K562 (cell line): Measurements from ENCODE around the gene ENTPD8. TPM values are rescaled to one million over a fixed set of nuclear protein-coding genes. Genes with fewer than 3 reads are reported as not detected.

Source experiments
- CEBPB ChIP-seq: fragments of 450-650 bp; IDR thresholded peaks from 2 replicates; pipeline ENCODE4 v1.6.1; 2016; ENCODE audit warnings: missing genetic modification characterization, missing compliant biosample characterization
- DPF2 ChIP-seq: fragments of 450-650 bp; IDR thresholded peaks from 2 replicates; pipeline ENCODE4 v1.6.1; 2016
- GABPA ChIP-seq: fragments of 200-800 bp; sonication (Bioruptor generic); conservative IDR thresholded peaks from 2 replicates; pipeline ENCODE4 v1.6.1; 2016; ENCODE audit warnings: low read depth, missing genetic modification characterization, missing compliant biosample characterization
- GATAD2A ChIP-seq: fragments of 450-650 bp; IDR thresholded peaks from 2 replicates; pipeline ENCODE4 v1.6.1; 2017
- MEIS2 ChIP-seq: fragments of 450-650 bp; IDR thresholded peaks from 2 replicates; pipeline ENCODE4 v1.6.1; 2014; ENCODE audit warnings: mild to moderate bottlenecking; ENCODE audit not compliant: partially characterized antibody
- NR2C2 ChIP-seq, 2 experiments: fragments of 200-800 bp in 1 of 2; sonication (Bioruptor generic) in 1 of 2; sonication (generic) in 1 of 2; formaldehyde crosslinking in 1 of 2; IDR thresholded peaks; 2 replicates each; pipeline versions ENCODE4 v1.6.1 to v1.8.0; 2016 to 2022; ENCODE audit warnings: mild to moderate bottlenecking in 1 of 2, missing compliant biosample characterization in 1 of 2, missing genetic modification characterization in 1 of 2, missing genetic modification reagents in 1 of 2
- RB1 ChIP-seq: fragments of 450-650 bp; IDR thresholded peaks from 2 replicates; pipeline ENCODE4 v1.6.1; 2017; ENCODE audit warnings: low read depth, mild to moderate bottlenecking
- RBM15 ChIP-seq: fragments of 200-400 bp; formaldehyde crosslinking; IDR thresholded peaks from 2 replicates; pipeline ENCODE4 v1.6.1; 2018; ENCODE audit warnings: mild to moderate bottlenecking, low read length, moderate library complexity; ENCODE audit not compliant: insufficient read depth
- SRSF3 ChIP-seq: fragments of 200-400 bp; formaldehyde crosslinking; IDR thresholded peaks from 2 replicates; pipeline ENCODE4 v1.6.1; 2016; ENCODE audit warnings: mild to moderate bottlenecking, low read length, moderate library complexity; ENCODE audit not compliant: insufficient read depth
- TGIF2 ChIP-seq: sonication (generic); formaldehyde crosslinking; IDR thresholded peaks from 2 replicates; pipeline ENCODE4 v1.8.1; 2022; ENCODE audit warnings: mild to moderate bottlenecking, missing genetic modification reagents, moderate library complexity
- ZC3H4 ChIP-seq: sonication (generic); formaldehyde crosslinking; IDR thresholded peaks from 2 replicates; pipeline ENCODE4 v1.9.0; 2021; ENCODE audit warnings: missing genetic modification reagents, borderline replicate concordance
- ZNF121 ChIP-seq: sonication (generic); formaldehyde crosslinking; conservative IDR thresholded peaks from 2 replicates; pipeline ENCODE4 v1.8.0; 2022; ENCODE audit warnings: missing genetic modification reagents
- ZNF174 ChIP-seq: fragments of 250-450 bp; sonication (Bioruptor Pico); IDR thresholded peaks from 2 replicates; pipeline ENCODE4 v1.4.0; 2020; ENCODE audit warnings: mild to moderate bottlenecking
- ZNF316 ChIP-seq: fragments of 450-650 bp; IDR thresholded peaks from 2 replicates; pipeline ENCODE4 v1.6.1; 2016
- ZNF444 ChIP-seq: fragments of 250-450 bp; sonication (Bioruptor Pico); IDR thresholded peaks from 2 replicates; pipeline ENCODE4 v1.4.0; 2020; ENCODE audit warnings: mild to moderate bottlenecking, moderate library complexity
- polyA plus RNA-seq, 8 experiments: library from polyadenylated mRNA; depleted of rRNA in 4 of 8; stranded (reverse) in 5 of 8; unstranded in 3 of 8; fragments of >200 nt; fragmentation: Nextera tagmentation in 2 of 8; fragmentation: Illumina TruSeq in 1 of 8; extraction: Ambion mirVana in 2 of 8; extraction: Trizol in 1 of 8; gene quantifications; 2 replicates each; pipeline versions ENCODE4 v1.2.1 to v1.2.3, GENCODE V29; 2011 to 2014; ENCODE audit warnings: inconsistent platforms in 1 of 8, missing spikeins in 1 of 8
- total RNA-seq, 7 experiments: library from RNA; depleted of rRNA in 6 of 7; stranded (reverse); fragments of >200 nt in 6 of 7; fragmentation: Illumina TruSeq in 2 of 7; extraction: Trizol in 2 of 7; gene quantifications; 2 replicates each; pipeline versions ENCODE4 v1.2.1 to v1.2.3, GENCODE V29; 2011 to 2021; ENCODE audit warnings: low replicate concordance in 1 of 7
- TF ChIP-seq, protein P1 (sequence below): fragments of 250-450 bp; sonication (Bioruptor Pico); IDR thresholded peaks from 2 replicates; pipeline ENCODE4 v1.8.0; 2022; ENCODE audit warnings: inconsistent platforms
- TF ChIP-seq, protein P2 (sequence below), 2 experiments: fragments of 450-650 bp in 1 of 2; sonication (generic) in 1 of 2; formaldehyde crosslinking in 1 of 2; IDR thresholded peaks; 2 replicates each; pipeline versions ENCODE4 v1.7.1 to v1.9.0; 2016 to 2022; ENCODE audit warnings: inconsistent platforms in 1 of 2, mild to moderate bottlenecking in 1 of 2, missing genetic modification reagents in 1 of 2

Gene ENTPD8
- total and polyA plus RNA-seq, 9 of the 15 experiments (the other 6 are each of a cell fraction or from before 2014, with no cell fraction given): 0.06 to 0.27 (median 0.19) TPM; not detected in 5

DNA sequence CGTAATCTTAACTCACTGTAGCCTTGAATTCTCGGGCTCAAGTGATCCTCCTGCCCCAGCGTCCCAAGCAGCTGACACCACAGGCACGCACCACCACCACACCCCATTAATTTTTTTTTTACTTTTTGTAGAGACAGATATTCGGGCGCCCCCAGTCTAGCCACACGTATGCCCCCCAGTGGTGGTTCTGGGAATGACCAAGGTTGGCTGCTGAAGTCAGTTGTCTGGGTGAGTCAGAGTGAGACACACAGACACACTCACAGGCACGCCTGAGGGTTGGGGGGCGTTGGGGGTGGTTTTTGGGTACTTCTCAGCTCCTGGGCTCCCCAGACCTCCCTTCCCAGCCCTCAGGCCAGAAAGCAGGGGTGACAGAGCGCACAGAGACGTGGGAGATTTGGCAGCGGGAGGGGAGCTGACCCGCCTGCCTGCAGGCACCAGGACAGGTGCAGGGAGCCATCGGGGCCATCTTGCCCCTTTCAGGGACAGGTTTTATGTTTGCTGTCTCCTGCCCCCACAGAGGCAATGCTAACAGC is 4.2 kb upstream of the ENTPD8 start (continued):
- TF ChIP-seq TGIF2: no peak
- no peak for TF ChIP-seq SRSF3
- TF ChIP-seq, protein P1, sequence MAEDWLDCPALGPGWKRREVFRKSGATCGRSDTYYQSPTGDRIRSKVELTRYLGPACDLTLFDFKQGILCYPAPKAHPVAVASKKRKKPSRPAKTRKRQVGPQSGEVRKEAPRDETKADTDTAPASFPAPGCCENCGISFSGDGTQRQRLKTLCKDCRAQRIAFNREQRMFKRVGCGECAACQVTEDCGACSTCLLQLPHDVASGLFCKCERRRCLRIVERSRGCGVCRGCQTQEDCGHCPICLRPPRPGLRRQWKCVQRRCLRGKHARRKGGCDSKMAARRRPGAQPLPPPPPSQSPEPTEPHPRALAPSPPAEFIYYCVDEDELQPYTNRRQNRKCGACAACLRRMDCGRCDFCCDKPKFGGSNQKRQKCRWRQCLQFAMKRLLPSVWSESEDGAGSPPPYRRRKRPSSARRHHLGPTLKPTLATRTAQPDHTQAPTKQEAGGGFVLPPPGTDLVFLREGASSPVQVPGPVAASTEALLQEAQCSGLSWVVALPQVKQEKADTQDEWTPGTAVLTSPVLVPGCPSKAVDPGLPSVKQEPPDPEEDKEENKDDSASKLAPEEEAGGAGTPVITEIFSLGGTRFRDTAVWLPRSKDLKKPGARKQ: no peak
- TF ChIP-seq, protein P2, sequence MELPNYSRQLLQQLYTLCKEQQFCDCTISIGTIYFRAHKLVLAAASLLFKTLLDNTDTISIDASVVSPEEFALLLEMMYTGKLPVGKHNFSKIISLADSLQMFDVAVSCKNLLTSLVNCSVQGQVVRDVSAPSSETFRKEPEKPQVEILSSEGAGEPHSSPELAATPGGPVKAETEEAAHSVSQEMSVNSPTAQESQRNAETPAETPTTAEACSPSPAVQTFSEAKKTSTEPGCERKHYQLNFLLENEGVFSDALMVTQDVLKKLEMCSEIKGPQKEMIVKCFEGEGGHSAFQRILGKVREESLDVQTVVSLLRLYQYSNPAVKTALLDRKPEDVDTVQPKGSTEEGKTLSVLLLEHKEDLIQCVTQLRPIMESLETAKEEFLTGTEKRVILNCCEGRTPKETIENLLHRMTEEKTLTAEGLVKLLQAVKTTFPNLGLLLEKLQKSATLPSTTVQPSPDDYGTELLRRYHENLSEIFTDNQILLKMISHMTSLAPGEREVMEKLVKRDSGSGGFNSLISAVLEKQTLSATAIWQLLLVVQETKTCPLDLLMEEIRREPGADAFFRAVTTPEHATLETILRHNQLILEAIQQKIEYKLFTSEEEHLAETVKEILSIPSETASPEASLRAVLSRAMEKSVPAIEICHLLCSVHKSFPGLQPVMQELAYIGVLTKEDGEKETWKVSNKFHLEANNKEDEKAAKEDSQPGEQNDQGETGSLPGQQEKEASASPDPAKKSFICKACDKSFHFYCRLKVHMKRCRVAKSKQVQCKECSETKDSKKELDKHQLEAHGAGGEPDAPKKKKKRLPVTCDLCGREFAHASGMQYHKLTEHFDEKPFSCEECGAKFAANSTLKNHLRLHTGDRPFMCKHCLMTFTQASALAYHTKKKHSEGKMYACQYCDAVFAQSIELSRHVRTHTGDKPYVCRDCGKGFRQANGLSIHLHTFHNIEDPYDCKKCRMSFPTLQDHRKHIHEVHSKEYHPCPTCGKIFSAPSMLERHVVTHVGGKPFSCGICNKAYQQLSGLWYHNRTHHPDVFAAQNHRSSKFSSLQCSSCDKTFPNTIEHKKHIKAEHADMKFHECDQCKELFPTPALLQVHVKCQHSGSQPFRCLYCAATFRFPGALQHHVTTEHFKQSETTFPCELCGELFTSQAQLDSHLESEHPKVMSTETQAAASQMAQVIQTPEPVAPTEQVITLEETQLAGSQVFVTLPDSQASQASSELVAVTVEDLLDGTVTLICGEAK (IDR thresholded peaks at IDR 0.05): no peak
- TF ChIP-seq, protein P2 (CRISPR knock-in tag; IDR thresholded peaks at IDR 0.05): no peak
- no peak for TF ChIP-seq GABPA
- TF ChIP-seq RBM15: no peak
- no peak for TF ChIP-seq ZNF174 (CRISPR knock-in tag)
- no peak for TF ChIP-seq NR2C2 (CRISPR knock-in tag; IDR thresholded peaks at IDR 0.05)
- no peak for TF ChIP-seq NR2C2 (tag; IDR thresholded peaks at IDR 0.05)
- no peak for TF ChIP-seq ZNF121 (CRISPR knock-in tag)
- TF ChIP-seq ZNF316: no peak
- peak; percentile 79; the same call in 1 of the 2 replicates for TF ChIP-seq GATAD2A
- no peak for TF ChIP-seq CEBPB (tag)
- peak; percentile 47 for TF ChIP-seq DPF2
- TF ChIP-seq MEIS2: no peak
- TF ChIP-seq RB1: peak; percentile 37
- no peak for TF ChIP-seq ZNF444
- TF ChIP-seq ZC3H4 (CRISPR knock-in tag): no peak
